ENCODE results near the gene ARRB1. TPM values are rescaled to one million over a fixed set of nuclear protein-coding genes. Genes with fewer than 3 reads are reported as not detected.

The ARRB1 gene
- total and polyA plus RNA-seq, 9 of the 15 experiments (the other 6 are each of a cell fraction or from before 2014, with no cell fraction given): 6.6 to 45.4 (median 28.5) TPM

- TF ChIP-seq ZBTB9 (CRISPR knock-in tag; IDR thresholded peaks at IDR 0.05) (peak; percentile 57; the same call in 1 of the 2 replicates), ZNF589 (CRISPR knock-in tag; IDR thresholded peaks at IDR 0.05; ENCODE audit: low read depth) (peak; percentile 66; the same call in 1 of the 2 replicates), ZEB2 (IDR thresholded peaks at IDR 0.05) (no peak), ETV5 (CRISPR knock-in tag; IDR thresholded peaks at IDR 0.05; ENCODE audit: low read depth) (peak; percentile 54; the same call in 1 of the 2 replicates), ZNF24 (IDR thresholded peaks at IDR 0.05) (peak; percentile 23; the same call in 1 of the 2 replicates), GABPA (tag; conservative IDR thresholded peaks at IDR 0.05; ENCODE audit: low read depth) (0 out of 2 replicates have a peak, but pooled peaks have one; percentile 34), SMARCA4 (IDR thresholded peaks at IDR 0.05) (0 out of 2 replicates have a peak, but pooled peaks have one; percentile 17), ZBTB40 (IDR thresholded peaks at IDR 0.05) (peak; percentile 56; the same call in 1 of the 2 replicates), ZBTB40 (CRISPR knock-in tag; IDR thresholded peaks at IDR 0.05) (peak; percentile 56; the same call in 1 of the 2 replicates), MLLT1 (IDR thresholded peaks at IDR 0.05) (no peak), ZNF449 (CRISPR knock-in tag; IDR thresholded peaks at IDR 0.05) (peak; percentile 55; the same call in 1 of the 2 replicates), ZNF224 (CRISPR knock-in tag; IDR thresholded peaks at IDR 0.05) (peak; percentile 88), ZNF644 (tag; IDR thresholded peaks at IDR 0.05; ENCODE audit: low read depth) (peak; percentile 84), FOXK1 (CRISPR knock-in tag; IDR thresholded peaks at IDR 0.05; ENCODE audit: borderline replicate concordance) (peak; percentile 74; the same call in 1 of the 2 replicates)
Observed at GRCh38 chr11:75214411-75214821, 137.0 kb downstream of the ARRB1 start (continued).
